Measurements from ENCODE around the gene FARSB.

FARSB gene

GRCh38 chr2:222623756-222624309 is 32.1 kb downstream of the FARSB start:
- peak; percentile 28; the same call in 1 of the 2 replicates for TF ChIP-seq EGR2 (tag by site-specific recombination; IDR thresholded peaks at IDR 0.05; ENCODE audit: low read depth)
- peak; percentile 39; the same call in 1 of the 2 replicates for TF ChIP-seq ZFHX2 (tag by site-specific recombination; conservative IDR thresholded peaks at IDR 0.05)
- TF ChIP-seq HOXD13 (CRISPR knock-in tag; IDR thresholded peaks at IDR 0.05; ENCODE audit: borderline replicate concordance) = no peak
- no peak overlapping the region for H3K4me3 ChIP-seq (ENCODE audit: low read depth, low read length)
- H3K4me1 ChIP-seq (ENCODE audit: control insufficient read depth, insufficient read depth, low read length) = no peaks in the 10 kb centered on the region
- ChIA-PET POLR2A (no interaction called here), CTCF (interaction anchor here (0.6 to 1.7 kb wide), 4 partner anchors 10 to 599 kb away, joined by 3 to 5 read pairs (median 4); no protein-coding TSS in a partner anchor)
- peaks cover 44 to 88% of the 10 kb centered on the region in 2 experiments for H3K36me3 ChIP-seq (ENCODE audit: control insufficient read depth in 2 of 2, insufficient read depth in 1 of 2, low read length in 2 of 2)
- H3K27ac ChIP-seq (ENCODE audit: extremely low read depth, low read depth, low read length) = no peak overlapping the region
- no peaks in the 10 kb centered on the region for H3K9me3 ChIP-seq (ENCODE audit: control insufficient read depth, insufficient read depth, low read depth, low read length)

- H3K4me1 ChIP-seq (ENCODE audit: control insufficient read depth, insufficient read depth, low read length) = no peaks in the 10 kb centered on the region
- H3K27ac ChIP-seq (ENCODE audit: extremely low read depth, low read depth, low read length) = no peak overlapping the region
- no peak overlapping the region for H3K4me3 ChIP-seq (ENCODE audit: low read depth, low read length)
- ChIA-PET CTCF (interaction anchor here (0.8 to 1.7 kb wide), 3 partner anchors 9 to 598 kb away, joined by 3 to 5 read pairs (median 5); no protein-coding TSS in a partner anchor), POLR2A (no interaction called here)
- no peaks in the 10 kb centered on the region for H3K9me3 ChIP-seq (ENCODE audit: control insufficient read depth, insufficient read depth, low read depth, low read length)
- peaks cover 49 to 83% of the 10 kb centered on the region in 2 experiments for H3K36me3 ChIP-seq (ENCODE audit: control insufficient read depth in 2 of 2, insufficient read depth in 1 of 2, low read length in 2 of 2)
- TF ChIP-seq YY1 (tag by site-specific recombination; IDR thresholded peaks at IDR 0.05) = no peak
- TF ChIP-seq ZNF433 (tag by site-specific recombination; IDR thresholded peaks at IDR 0.05; ENCODE audit: low read depth) = no peak
- TF ChIP-seq ZNF521 (tag by site-specific recombination; IDR thresholded peaks at IDR 0.05) = no peak
- no peak for TF ChIP-seq SP7 (tag by site-specific recombination; IDR thresholded peaks at IDR 0.05)
- TF ChIP-seq, protein P1, sequence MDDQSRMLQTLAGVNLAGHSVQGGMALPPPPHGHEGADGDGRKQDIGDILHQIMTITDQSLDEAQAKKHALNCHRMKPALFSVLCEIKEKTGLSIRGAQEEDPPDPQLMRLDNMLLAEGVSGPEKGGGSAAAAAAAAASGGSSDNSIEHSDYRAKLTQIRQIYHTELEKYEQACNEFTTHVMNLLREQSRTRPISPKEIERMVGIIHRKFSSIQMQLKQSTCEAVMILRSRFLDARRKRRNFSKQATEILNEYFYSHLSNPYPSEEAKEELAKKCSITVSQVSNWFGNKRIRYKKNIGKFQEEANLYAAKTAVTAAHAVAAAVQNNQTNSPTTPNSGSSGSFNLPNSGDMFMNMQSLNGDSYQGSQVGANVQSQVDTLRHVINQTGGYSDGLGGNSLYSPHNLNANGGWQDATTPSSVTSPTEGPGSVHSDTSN (CRISPR knock-in tag; IDR thresholded peaks at IDR 0.05) = no peak
- no peak for TF ChIP-seq GLIS1 (tag by site-specific recombination; IDR thresholded peaks at IDR 0.05)
- no peak for TF ChIP-seq ZNF423 (tag by site-specific recombination; IDR thresholded peaks at IDR 0.05)
- TF ChIP-seq ZNF155 (tag by site-specific recombination; IDR thresholded peaks at IDR 0.05) = no peak
- TF ChIP-seq EGR2 (tag by site-specific recombination; IDR thresholded peaks at IDR 0.05; ENCODE audit: low read depth) = no peak
Measured at GRCh38 chr2:222622910-222623309, 33.0 kb downstream of the FARSB start.

DNA sequence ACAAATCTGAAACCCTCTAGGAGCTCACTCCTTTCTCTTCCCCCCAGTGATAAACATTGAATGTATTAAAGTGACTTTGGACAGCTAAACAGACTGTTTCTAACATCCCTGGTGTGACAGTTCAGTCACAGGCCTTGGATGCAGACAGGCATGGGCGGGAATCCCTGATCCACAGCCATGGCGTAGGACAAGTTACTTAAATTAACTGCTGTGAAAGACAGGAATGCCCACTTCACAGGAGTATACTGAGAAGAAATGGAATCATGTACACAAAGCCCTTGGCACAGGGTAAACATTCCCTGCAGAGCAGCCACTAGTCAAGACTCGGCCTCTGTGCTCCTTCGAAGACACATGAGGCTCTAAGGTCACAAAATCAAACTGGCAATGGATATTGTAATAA is 34.0 kb downstream of the FARSB start:
- Histone ChIP-seq H3K36me3 (ENCODE audit: control insufficient read depth in 2 of 2, insufficient read depth in 1 of 2, low read length in 2 of 2) (peaks cover 54 to 78% of the 10 kb centered on the region in 2 experiments), H3K9me3 (ENCODE audit: control insufficient read depth, insufficient read depth, low read depth, low read length) (no peaks in the 10 kb centered on the region), H3K27ac (ENCODE audit: extremely low read depth, low read depth, low read length) (no peak overlapping the region), H3K4me3 (ENCODE audit: low read depth, low read length) (no peak overlapping the region), H3K4me1 (ENCODE audit: control insufficient read depth, insufficient read depth, low read length) (no peaks in the 10 kb centered on the region)
- POLR2A ChIA-PET = no interaction called here
- CTCF ChIA-PET = no interaction called here
- TF ChIP-seq ZNF169 (tag by site-specific recombination; IDR thresholded peaks at IDR 0.05) (no peak), ZNF133 (tag by site-specific recombination; IDR thresholded peaks at IDR 0.05) (no peak), ZNF785 (tag by site-specific recombination; IDR thresholded peaks at IDR 0.05) (no peak), ZNF510 (tag by site-specific recombination; IDR thresholded peaks at IDR 0.05; ENCODE audit: insufficient replicate concordance) (no peak), ZNF488 (tag by site-specific recombination; IDR thresholded peaks at IDR 0.05) (no peak), ZBTB48 (tag by site-specific recombination; IDR thresholded peaks at IDR 0.05) (no peak), ZNF416 (tag by site-specific recombination; IDR thresholded peaks at IDR 0.05) (no peak), ZNF621 (tag by site-specific recombination; IDR thresholded peaks at IDR 0.05) (no peak)

All from HEK293 (cell line).